Measurements from ENCODE around the gene ZC3H11A. TPM values are rescaled to one million over a fixed set of nuclear protein-coding genes. Genes with fewer than 3 reads are reported as not detected.
"Not testable (repeated sequence)": the region's sequence is repeated elsewhere in the genome, so short reads cannot be mapped to it uniquely, and the experiment has no call there.

ZC3H11A gene
- total and polyA plus RNA-seq, 3 donors from 2014 or later = 84.5 to 133 (median 128) TPM

DNA sequence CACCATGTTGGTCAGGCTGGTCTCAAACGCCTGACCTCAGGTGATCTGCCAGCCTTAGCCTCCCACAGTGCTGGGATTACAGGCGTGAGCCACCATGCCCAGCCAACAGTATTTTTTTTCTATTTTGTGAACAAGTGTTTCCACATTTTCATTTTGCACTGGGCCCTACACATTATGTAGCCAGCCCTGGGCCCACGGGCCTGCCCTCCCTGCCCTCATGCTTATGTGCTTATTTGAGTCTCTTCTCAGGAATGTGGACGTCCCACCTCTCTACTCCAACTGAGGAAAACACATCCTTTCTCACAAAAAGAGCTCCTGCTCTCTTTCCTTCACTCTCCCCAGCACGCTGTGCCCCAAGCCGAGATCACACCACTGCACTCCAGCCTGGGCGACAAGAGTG, 13.5 kb upstream of the ZC3H11A start:
- Histone ChIP-seq H3K27ac (no peak overlapping the region), H3K4me3 (no peak overlapping the region), H3K4me1 (no peaks in the 10 kb centered on the region), H3K27me3 (no peaks in the 10 kb centered on the region), H3K9me3 (no peaks in the 10 kb centered on the region), H3K36me3 (ENCODE audit: low read depth, missing control alignments) (no peaks in the 10 kb centered on the region)
- intact Hi-C loops (cut with DNase I; ENCODE audit: low total_unique reads) = no loop called here
- DNase-seq = no peak
- 92% methylated on average over 7 of the region's 7 CpGs for WGBS, 2 donors
- no peak for TF ChIP-seq POLR2A (IDR thresholded peaks at IDR 0.05)
- TF ChIP-seq, protein P1, sequence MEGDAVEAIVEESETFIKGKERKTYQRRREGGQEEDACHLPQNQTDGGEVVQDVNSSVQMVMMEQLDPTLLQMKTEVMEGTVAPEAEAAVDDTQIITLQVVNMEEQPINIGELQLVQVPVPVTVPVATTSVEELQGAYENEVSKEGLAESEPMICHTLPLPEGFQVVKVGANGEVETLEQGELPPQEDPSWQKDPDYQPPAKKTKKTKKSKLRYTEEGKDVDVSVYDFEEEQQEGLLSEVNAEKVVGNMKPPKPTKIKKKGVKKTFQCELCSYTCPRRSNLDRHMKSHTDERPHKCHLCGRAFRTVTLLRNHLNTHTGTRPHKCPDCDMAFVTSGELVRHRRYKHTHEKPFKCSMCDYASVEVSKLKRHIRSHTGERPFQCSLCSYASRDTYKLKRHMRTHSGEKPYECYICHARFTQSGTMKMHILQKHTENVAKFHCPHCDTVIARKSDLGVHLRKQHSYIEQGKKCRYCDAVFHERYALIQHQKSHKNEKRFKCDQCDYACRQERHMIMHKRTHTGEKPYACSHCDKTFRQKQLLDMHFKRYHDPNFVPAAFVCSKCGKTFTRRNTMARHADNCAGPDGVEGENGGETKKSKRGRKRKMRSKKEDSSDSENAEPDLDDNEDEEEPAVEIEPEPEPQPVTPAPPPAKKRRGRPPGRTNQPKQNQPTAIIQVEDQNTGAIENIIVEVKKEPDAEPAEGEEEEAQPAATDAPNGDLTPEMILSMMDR (IDR thresholded peaks at IDR 0.05) = no peak

DNA sequence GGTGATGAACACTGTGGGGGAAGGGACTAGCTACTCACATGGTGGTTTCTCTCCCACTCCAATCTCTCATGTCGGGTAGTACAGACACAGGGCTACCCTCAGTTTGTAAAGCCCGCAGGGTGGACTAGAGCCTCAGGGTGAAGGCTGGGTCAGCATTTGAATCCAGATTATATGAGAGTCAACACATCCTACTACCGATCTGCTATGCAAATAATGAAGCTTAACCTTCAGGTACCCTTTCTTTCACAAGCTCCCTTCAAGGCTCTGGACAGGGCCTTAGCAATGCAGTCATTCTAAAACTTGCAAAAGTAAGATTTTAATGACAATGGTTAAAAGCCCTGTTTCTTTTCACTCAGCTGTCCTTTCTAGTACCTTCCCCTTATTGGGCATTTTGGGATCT, 5.5 kb upstream of the ZC3H11A start:
- no peak overlapping the region for H3K27ac ChIP-seq
- intact Hi-C loops (cut with DNase I; ENCODE audit: low total_unique reads) = no loop called here
- H3K27me3 ChIP-seq = no peaks in the 10 kb centered on the region
- DNase-seq = no peak
- TF ChIP-seq, protein P1 (IDR thresholded peaks at IDR 0.05) = no peak
- TF ChIP-seq POLR2A (IDR thresholded peaks at IDR 0.05) = no peak
- 74 to 76% methylated on average over 3 of the region's 3 CpGs for WGBS, 2 donors
- H3K9me3 ChIP-seq = no peaks in the 10 kb centered on the region
- H3K4me1 ChIP-seq = no peaks in the 10 kb centered on the region
- no peak overlapping the region for H3K4me3 ChIP-seq
- no peaks in the 10 kb centered on the region for H3K36me3 ChIP-seq (ENCODE audit: low read depth, missing control alignments)

DNA sequence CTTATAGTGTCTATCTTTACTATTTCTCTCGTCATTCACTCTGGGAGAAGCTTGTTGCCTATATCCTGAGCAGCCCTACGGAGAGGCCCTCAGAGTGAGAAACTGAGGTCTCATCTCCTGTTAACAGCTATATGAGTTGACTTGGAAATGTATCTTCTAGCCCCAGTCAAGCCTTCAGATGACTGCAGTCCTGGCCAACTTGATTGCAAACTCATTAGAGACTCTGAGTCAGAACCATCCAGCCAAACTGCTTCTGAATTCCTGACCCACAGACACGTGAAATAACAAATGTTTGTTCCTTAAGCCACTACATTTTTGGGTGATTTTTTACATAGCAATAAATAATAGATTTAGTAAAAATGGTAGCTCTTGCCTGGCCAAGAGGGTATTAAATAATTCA, 3.9 kb upstream of the ZC3H11A start:
- no peak overlapping the region for H3K27ac ChIP-seq
- H3K9me3 ChIP-seq = no peaks in the 10 kb centered on the region
- no peaks in the 10 kb centered on the region for H3K36me3 ChIP-seq (ENCODE audit: low read depth, missing control alignments)
- H3K4me3 ChIP-seq = no peak overlapping the region
- TF ChIP-seq POLR2A (IDR thresholded peaks at IDR 0.05) = no peak
- TF ChIP-seq, protein P1 (IDR thresholded peaks at IDR 0.05) = no peak
- peaks cover under 1% of the 10 kb centered on the region for H3K4me1 ChIP-seq
- intact Hi-C loops (cut with DNase I; ENCODE audit: low total_unique reads) = no loop called here
- WGBS, 2 donors = 88 to 92% methylated on average over 3 of the region's 3 CpGs
- DNase-seq = no peak
- no peaks in the 10 kb centered on the region for H3K27me3 ChIP-seq

DNA sequence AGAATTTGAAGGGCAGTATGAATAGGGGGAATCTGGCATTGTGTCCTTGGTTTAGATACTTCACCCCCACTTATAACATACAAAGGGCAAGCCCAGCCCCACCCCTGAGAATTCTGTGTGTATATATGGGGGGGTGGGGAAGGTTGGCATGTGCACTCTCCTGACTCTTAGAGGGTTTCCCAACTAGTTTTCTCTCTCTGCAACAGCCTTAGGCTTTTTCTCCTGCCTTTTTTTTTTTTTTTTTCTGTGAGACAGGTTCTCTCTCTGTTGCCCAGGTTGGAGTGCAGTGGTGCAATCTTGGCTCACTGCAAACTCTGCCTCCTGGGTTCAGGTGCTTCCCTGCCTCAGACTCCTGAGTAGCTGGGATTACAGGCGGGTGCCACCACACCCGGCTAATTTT, 2.9 kb upstream of the ZC3H11A start:
- Histone ChIP-seq H3K4me1 (peaks cover 11% of the 10 kb centered on the region), H3K27ac (no peak overlapping the region), H3K36me3 (ENCODE audit: low read depth, missing control alignments) (no peaks in the 10 kb centered on the region), H3K9me3 (no peaks in the 10 kb centered on the region), H3K4me3 (no peak overlapping the region), H3K27me3 (no peaks in the 10 kb centered on the region)
- no peak for DNase-seq
- intact Hi-C loops (cut with DNase I; ENCODE audit: low total_unique reads) = no loop called here
- no peak for TF ChIP-seq POLR2A (IDR thresholded peaks at IDR 0.05)
- TF ChIP-seq, protein P1 (IDR thresholded peaks at IDR 0.05) = no peak
- 92 to 94% methylated on average over 2 of the region's 2 CpGs for WGBS, 2 donors

DNA sequence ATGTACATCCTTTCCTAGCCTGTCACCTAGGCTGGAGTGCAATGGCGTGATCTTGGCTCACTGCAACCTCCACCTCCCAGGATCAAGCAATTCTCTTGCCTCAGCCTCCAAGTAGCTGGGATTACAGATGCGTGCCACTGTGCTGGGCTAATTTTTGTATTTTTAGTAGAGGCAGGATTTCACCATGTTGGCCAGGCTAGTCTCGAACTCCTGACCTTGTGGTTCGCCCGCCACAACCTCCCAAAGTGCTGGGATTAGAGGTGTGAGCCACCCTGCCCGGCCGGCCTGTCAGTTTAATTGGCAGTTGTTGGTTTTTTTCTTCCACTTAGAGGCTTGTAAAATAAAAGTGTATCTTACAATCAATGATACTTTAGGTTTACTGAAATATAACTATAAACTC, 1.9 kb upstream of the ZC3H11A start:
- H3K9me3 ChIP-seq; H3K27me3 ChIP-seq; intact Hi-C loops (cut with DNase I; ENCODE audit: low total_unique reads); H3K4me3 ChIP-seq; DNase-seq; H3K27ac ChIP-seq; H3K36me3 ChIP-seq (ENCODE audit: low read depth, missing control alignments): not testable (repeated sequence)
- peaks cover 20% of the 10 kb centered on the region for H3K4me1 ChIP-seq
- WGBS, 2 donors = 95 to 97% methylated on average over 7 of the region's 7 CpGs
